ENCODE measurements around the gene ZIC5.

- TF ChIP-seq, protein P1, sequence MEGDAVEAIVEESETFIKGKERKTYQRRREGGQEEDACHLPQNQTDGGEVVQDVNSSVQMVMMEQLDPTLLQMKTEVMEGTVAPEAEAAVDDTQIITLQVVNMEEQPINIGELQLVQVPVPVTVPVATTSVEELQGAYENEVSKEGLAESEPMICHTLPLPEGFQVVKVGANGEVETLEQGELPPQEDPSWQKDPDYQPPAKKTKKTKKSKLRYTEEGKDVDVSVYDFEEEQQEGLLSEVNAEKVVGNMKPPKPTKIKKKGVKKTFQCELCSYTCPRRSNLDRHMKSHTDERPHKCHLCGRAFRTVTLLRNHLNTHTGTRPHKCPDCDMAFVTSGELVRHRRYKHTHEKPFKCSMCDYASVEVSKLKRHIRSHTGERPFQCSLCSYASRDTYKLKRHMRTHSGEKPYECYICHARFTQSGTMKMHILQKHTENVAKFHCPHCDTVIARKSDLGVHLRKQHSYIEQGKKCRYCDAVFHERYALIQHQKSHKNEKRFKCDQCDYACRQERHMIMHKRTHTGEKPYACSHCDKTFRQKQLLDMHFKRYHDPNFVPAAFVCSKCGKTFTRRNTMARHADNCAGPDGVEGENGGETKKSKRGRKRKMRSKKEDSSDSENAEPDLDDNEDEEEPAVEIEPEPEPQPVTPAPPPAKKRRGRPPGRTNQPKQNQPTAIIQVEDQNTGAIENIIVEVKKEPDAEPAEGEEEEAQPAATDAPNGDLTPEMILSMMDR (IDR thresholded peaks at IDR 0.05), result no peak
- no peak for TF ChIP-seq ZFX (IDR thresholded peaks at IDR 0.05; ENCODE audit: borderline replicate concordance)
Measured at GRCh38 chr13:99970651-99971575, 654 bp downstream of the ZIC5 start.

All from 22Rv1 (cell line).